IMR-90 (cell line): ENCODE data around the gene CRY2.

Experiments
- BHLHE40 ChIP-seq: fragments of 150-350 bp; IDR thresholded peaks from 2 replicates; pipeline ENCODE4 v1.6.1; 2016; ENCODE audit warnings: mild to moderate bottlenecking, low read depth, low read length
- CEBPB ChIP-seq: IDR thresholded peaks from 2 replicates; pipeline ENCODE4 v1.6.1; 2012; ENCODE audit warnings: low read depth, low read length, improper control_type of control experiment
- MAFK ChIP-seq: IDR thresholded peaks from 2 replicates; pipeline ENCODE4 v1.6.1; 2012; ENCODE audit warnings: low read depth, low read length, improper control_type of control experiment
- MAZ ChIP-seq: IDR thresholded peaks from 2 replicates; pipeline ENCODE4 v1.6.1; 2012; ENCODE audit warnings: low read depth, mild to moderate bottlenecking, low read length, improper control_type of control experiment, moderate library complexity, borderline replicate concordance
- NFE2L2 ChIP-seq: fragments of 150-350 bp; IDR thresholded peaks from 2 replicates; pipeline ENCODE4 v1.6.1; 2016; ENCODE audit warnings: low read depth, mild to moderate bottlenecking, low read length
- POLR2A ChIP-seq: IDR thresholded peaks from 2 replicates; pipeline ENCODE4 v1.6.1; 2012; ENCODE audit warnings: mild to moderate bottlenecking, low read depth, low read length
- RAD21 ChIP-seq: IDR thresholded peaks from 2 replicates; pipeline ENCODE4 v1.6.1; 2012; ENCODE audit warnings: low read length, improper control_type of control experiment
- RCOR1 ChIP-seq: IDR thresholded peaks from 2 replicates; pipeline ENCODE4 v1.6.1; 2012; ENCODE audit warnings: mild to moderate bottlenecking, low read length, improper control_type of control experiment; ENCODE audit not compliant: insufficient replicate concordance
- RFX5 ChIP-seq: IDR thresholded peaks from 2 replicates; pipeline ENCODE4 v1.8.0; 2012; ENCODE audit warnings: low read depth, mild to moderate bottlenecking, low read length, moderate library complexity
- SMC3 ChIP-seq: fragments of 150-350 bp; IDR thresholded peaks from 2 replicates; pipeline ENCODE4 v1.6.1; 2016; ENCODE audit warnings: low read depth, mild to moderate bottlenecking, antibody characterized with exemption, low read length, moderate library complexity
- TF ChIP-seq, protein P1 (sequence below): conservative IDR thresholded peaks from 2 replicates; pipeline ENCODE4 v1.5.1; 2012; ENCODE audit warnings: mild to moderate bottlenecking, low read depth, low read length, improper control_type of control experiment
- TF ChIP-seq, protein P2 (sequence below): fragments of 150-350 bp; IDR thresholded peaks from 2 replicates; pipeline ENCODE4 v1.6.1; 2016; ENCODE audit warnings: low read depth, mild to moderate bottlenecking, low read length, moderate library complexity, borderline replicate concordance
- TF ChIP-seq, protein P3 (sequence below): fragments of 150-350 bp; IDR thresholded peaks from 2 replicates; pipeline ENCODE4 v1.6.1; 2017; ENCODE audit warnings: mild to moderate bottlenecking, antibody characterized with exemption, low read length, low read depth

DNA sequence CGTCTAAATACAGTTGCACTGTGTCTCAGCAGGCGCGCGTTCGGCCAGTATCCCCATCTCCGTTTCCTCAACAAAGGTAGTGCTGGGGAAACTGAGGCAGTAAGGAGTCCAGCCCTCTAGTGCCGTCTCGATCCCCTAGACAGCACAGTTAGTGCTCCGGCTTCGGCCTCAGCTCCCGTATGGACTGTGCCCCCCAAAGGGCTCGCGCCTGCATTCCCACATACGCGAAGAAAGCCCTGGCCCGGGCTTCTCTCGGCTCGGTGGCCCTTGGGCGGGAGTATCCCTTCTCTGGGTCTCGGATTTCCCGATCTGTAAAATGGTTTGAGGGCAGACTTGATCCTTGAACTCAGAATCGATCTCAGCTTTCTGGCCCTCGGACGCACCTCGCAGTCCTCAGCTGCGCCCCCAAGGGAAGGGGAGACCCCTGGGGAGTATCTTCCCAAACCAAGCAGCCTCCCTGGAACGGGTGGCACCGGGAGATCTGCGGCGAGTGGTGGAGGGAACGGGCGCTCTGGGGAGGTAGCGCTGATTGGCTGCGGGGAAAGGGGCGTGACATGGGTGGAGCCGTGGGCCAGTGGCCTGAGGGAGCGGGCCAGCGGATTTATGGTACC, 71.2 kb downstream of the CRY2 start:
- TF ChIP-seq BHLHE40 (no peak), CEBPB (no peak), RAD21 (no peak), POLR2A (no peak), MAZ (no peak), RFX5 (no peak), RCOR1 (no peak), SMC3 (no peak), NFE2L2 (no peak), MAFK (no peak)
- TF ChIP-seq, protein P1, sequence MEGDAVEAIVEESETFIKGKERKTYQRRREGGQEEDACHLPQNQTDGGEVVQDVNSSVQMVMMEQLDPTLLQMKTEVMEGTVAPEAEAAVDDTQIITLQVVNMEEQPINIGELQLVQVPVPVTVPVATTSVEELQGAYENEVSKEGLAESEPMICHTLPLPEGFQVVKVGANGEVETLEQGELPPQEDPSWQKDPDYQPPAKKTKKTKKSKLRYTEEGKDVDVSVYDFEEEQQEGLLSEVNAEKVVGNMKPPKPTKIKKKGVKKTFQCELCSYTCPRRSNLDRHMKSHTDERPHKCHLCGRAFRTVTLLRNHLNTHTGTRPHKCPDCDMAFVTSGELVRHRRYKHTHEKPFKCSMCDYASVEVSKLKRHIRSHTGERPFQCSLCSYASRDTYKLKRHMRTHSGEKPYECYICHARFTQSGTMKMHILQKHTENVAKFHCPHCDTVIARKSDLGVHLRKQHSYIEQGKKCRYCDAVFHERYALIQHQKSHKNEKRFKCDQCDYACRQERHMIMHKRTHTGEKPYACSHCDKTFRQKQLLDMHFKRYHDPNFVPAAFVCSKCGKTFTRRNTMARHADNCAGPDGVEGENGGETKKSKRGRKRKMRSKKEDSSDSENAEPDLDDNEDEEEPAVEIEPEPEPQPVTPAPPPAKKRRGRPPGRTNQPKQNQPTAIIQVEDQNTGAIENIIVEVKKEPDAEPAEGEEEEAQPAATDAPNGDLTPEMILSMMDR = no peak
- TF ChIP-seq, protein P2, sequence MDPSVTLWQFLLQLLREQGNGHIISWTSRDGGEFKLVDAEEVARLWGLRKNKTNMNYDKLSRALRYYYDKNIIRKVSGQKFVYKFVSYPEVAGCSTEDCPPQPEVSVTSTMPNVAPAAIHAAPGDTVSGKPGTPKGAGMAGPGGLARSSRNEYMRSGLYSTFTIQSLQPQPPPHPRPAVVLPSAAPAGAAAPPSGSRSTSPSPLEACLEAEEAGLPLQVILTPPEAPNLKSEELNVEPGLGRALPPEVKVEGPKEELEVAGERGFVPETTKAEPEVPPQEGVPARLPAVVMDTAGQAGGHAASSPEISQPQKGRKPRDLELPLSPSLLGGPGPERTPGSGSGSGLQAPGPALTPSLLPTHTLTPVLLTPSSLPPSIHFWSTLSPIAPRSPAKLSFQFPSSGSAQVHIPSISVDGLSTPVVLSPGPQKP = no peak
- TF ChIP-seq, protein P3, sequence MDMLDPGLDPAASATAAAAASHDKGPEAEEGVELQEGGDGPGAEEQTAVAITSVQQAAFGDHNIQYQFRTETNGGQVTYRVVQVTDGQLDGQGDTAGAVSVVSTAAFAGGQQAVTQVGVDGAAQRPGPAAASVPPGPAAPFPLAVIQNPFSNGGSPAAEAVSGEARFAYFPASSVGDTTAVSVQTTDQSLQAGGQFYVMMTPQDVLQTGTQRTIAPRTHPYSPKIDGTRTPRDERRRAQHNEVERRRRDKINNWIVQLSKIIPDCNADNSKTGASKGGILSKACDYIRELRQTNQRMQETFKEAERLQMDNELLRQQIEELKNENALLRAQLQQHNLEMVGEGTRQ = no peak
